ENCODE results near the gene LY6G6F. TPM values are rescaled to one million over a fixed set of nuclear protein-coding genes. Genes with fewer than 3 reads are reported as not detected.

Gene LY6G6F
- polyA plus RNA-seq, 1 of the 3 experiments (the other 2 are of a cell fraction), result not detected

GRCh38 chr6:31677955-31678354 lies 28.7 kb upstream of the LY6G6F start:
- TF ChIP-seq RAD21 (IDR thresholded peaks at IDR 0.05; ENCODE audit: low read length), result no peak
- no peak for TF ChIP-seq MEF2A (IDR thresholded peaks at IDR 0.05; ENCODE audit: borderline replicate concordance, low read depth)
- no peak for TF ChIP-seq ELF1 (IDR thresholded peaks at IDR 0.05)
- no peak for TF ChIP-seq ZBTB33 (IDR thresholded peaks at IDR 0.05; ENCODE audit: borderline replicate concordance, low read depth)
- TF ChIP-seq FOXJ3 (CRISPR knock-in tag; IDR thresholded peaks at IDR 0.05), result no peak
- TF ChIP-seq JUND (IDR thresholded peaks at IDR 0.05), result no peak
- no peak for TF ChIP-seq TEAD4 (IDR thresholded peaks at IDR 0.05; ENCODE audit: borderline replicate concordance, insufficient read depth)
- TF ChIP-seq EZH2phosphoT487 (IDR thresholded peaks at IDR 0.05; ENCODE audit: borderline replicate concordance, low read depth), result no peak
- TF ChIP-seq MAX (IDR thresholded peaks at IDR 0.05; ENCODE audit: low read depth), result no peak
- no peak for TF ChIP-seq GATA2 (CRISPR knock-in tag; IDR thresholded peaks at IDR 0.05)
- TF ChIP-seq SIN3A (IDR thresholded peaks at IDR 0.05; ENCODE audit: borderline replicate concordance, low read depth, low read length), result no peak
- no peak for TF ChIP-seq FOSL2 (IDR thresholded peaks at IDR 0.05; ENCODE audit: borderline replicate concordance, low read depth)
- no peak for TF ChIP-seq YY1 (IDR thresholded peaks at IDR 0.05; ENCODE audit: low read depth)
- TF ChIP-seq, protein P1, sequence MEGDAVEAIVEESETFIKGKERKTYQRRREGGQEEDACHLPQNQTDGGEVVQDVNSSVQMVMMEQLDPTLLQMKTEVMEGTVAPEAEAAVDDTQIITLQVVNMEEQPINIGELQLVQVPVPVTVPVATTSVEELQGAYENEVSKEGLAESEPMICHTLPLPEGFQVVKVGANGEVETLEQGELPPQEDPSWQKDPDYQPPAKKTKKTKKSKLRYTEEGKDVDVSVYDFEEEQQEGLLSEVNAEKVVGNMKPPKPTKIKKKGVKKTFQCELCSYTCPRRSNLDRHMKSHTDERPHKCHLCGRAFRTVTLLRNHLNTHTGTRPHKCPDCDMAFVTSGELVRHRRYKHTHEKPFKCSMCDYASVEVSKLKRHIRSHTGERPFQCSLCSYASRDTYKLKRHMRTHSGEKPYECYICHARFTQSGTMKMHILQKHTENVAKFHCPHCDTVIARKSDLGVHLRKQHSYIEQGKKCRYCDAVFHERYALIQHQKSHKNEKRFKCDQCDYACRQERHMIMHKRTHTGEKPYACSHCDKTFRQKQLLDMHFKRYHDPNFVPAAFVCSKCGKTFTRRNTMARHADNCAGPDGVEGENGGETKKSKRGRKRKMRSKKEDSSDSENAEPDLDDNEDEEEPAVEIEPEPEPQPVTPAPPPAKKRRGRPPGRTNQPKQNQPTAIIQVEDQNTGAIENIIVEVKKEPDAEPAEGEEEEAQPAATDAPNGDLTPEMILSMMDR (IDR thresholded peaks at IDR 0.05), result no peak
- Histone ChIP-seq H4K20me1 (ENCODE audit: insufficient read depth) (no peaks in the 10 kb centered on the region), H3K9ac (no peak overlapping the region), H3K36me3 (replicated peaks in 1 of 2; ENCODE audit: control insufficient read depth in 1 of 2, insufficient read depth in 2 of 2, low read length in 1 of 2) (peaks cover 0 to 3% of the 10 kb centered on the region in 2 experiments), H3K27me3 (ENCODE audit: insufficient read depth) (no peaks in the 10 kb centered on the region), H2AFZ (ENCODE audit: low read depth) (no peak overlapping the region), H3K9me3 (no peaks in the 10 kb centered on the region), H3K79me2 (ENCODE audit: insufficient read depth) (no peaks in the 10 kb centered on the region), H3K27ac (ENCODE audit: low read depth in 2 of 2, low read length in 1 of 2) (no peak overlapping the region), H3K4me2 (no peak overlapping the region), H3K9me2 (no peaks in the 10 kb centered on the region), H3K4me1 (ENCODE audit: control insufficient read depth in 1 of 2, insufficient read depth in 2 of 2, low read depth in 1 of 2, low read length in 1 of 2) (peaks cover 3 to 7% of the 10 kb centered on the region in 2 experiments; a peak in 2 of 4 replicates), H3K4me3 (ENCODE audit: low read depth in 2 of 2, low read length in 1 of 2) (no peak overlapping the region), H3F3A (replicated peaks; ENCODE audit: insufficient read depth) (peaks cover 12% of the 10 kb centered on the region)
- POLR2A ChIA-PET, result no interaction called here
- WGBS (ENCODE audit: low lambda C conversion rate), result 69% methylated on average over 8 of the region's 8 CpGs
- no peak for DNase-seq
- CTCF ChIA-PET, result interaction anchor here (2.1 kb wide), 1 partner anchor 152 kb away, joined by 9 read pairs; no protein-coding TSS in a partner anchor
